C4-2B (cell line): ENCODE measurements around the gene CARD14.

Experiments used
- H3K27ac ChIP-seq: fragments of 450-650 bp; 2 replicates; pipeline ENCODE4 v1.5.1; 2017
- CTCF ChIP-seq: fragments of 450-650 bp; conservative IDR thresholded peaks from 2 replicates; pipeline ENCODE4 v1.5.1; 2017; ENCODE audit warnings: mild to moderate bottlenecking
- ZFX ChIP-seq: fragments of 450-650 bp; IDR thresholded peaks from 2 replicates; pipeline ENCODE4 v1.6.1; 2017

The CARD14 gene

GRCh38 chr17:80217703-80218362, 48.0 kb downstream of the CARD14 start:
- H3K27ac ChIP-seq, result 0 out of 2 replicates have a peak overlapping the region, but pooled peaks have one; percentile 2
- no peak for TF ChIP-seq CTCF

DNA sequence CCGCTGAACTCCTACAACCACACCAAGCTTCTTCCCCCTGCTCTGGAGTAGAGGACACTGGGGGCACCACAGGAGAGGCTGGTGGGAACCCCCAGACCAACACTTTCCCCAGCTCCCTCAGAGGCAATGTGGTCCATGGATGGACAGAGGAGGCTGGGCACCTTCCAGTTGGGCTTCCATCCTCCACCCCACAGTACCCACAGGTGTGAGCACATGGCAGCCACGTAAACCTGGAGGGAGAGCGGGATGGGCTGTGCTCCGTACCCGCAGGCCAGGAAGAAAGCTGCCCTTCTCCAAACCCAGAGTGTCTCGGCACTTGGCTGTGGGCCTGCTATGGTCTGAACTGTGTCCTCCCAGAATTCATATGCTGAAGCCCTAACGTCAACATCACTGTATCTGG, 48.6 kb downstream of the CARD14 start:
- 0 out of 2 replicates have a peak overlapping the region, but pooled peaks have one; percentile 2 for H3K27ac ChIP-seq
- TF ChIP-seq ZFX (no peak), CTCF (no peak)

GRCh38 chr17:80219013-80219762, 49.4 kb downstream of the CARD14 start:
- H3K27ac ChIP-seq, result peak overlapping the region; percentile 99
- no peak for TF ChIP-seq CTCF
- TF ChIP-seq ZFX, result peak; percentile 40; the same call in 1 of the 2 replicates

- TF ChIP-seq ZFX (0 out of 2 replicates have a peak, but pooled peaks have one; percentile 3), CTCF (no peak)
- peak overlapping the region; percentile 99 for H3K27ac ChIP-seq
These were observed 49.9 kb downstream of the CARD14 start for GRCh38 chr17:80219763-80220053.

- no peak for TF ChIP-seq CTCF
- TF ChIP-seq ZFX, result peak; percentile 51; the same call in 1 of the 2 replicates
- H3K27ac ChIP-seq, result peak within 1 kb of the TSS; percentile 99
These were observed 50.4 kb downstream of the CARD14 start, which contains the start of the genes SGSH and SLC26A11 for GRCh38 chr17:80220054-80220735. SGSH (minus strand) TSS chr17:80220333; CDS start chr17:80220313, 20 bp downstream. SLC26A11 (plus strand) TSS chr17:80220427; CDS start chr17:80221561, 1,134 bp downstream.

DNA sequence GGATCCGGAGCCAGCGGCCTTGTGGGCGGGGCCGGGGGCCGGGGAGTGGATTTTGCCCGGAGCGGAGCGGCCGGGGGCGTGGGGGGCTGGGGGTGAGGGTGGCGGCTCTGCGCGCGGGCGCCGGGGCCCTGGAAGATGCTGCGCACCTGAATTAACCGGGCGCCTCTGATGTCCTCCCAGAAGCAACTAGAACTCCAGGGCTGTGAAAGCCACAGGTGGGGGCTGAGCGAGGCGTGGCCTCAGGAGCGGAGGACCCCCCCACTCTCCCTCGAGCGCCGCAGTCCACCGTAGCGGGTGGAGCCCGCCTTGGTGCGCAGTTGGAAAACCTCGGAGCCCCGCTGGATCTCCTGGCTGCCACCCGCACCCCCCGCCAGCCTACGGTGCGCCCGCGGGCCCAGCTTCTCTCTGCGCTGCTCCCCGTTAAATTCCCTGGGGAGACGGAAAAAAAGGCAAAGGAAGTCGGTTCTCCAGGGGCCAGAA, 50.9 kb downstream of the CARD14 start:
- peak overlapping the region; percentile 99 for H3K27ac ChIP-seq
- TF ChIP-seq CTCF, result no peak
- TF ChIP-seq ZFX, result no peak
